A673 (cell line): ENCODE measurements around the gene MUC22.

ENCODE experiments used
- CTCF ChIP-seq: fragments of 300-800, 200-600 bp; sonication (generic); conservative IDR thresholded peaks from 2 replicates; pipeline ENCODE4 v1.5.1; 2017; ENCODE audit warnings: low read depth, mild to moderate bottlenecking, antibody characterized with exemption, low read length, moderate library complexity, mixed read lengths
- EZH2 ChIP-seq: fragments of 200-600 bp; sonication (generic); IDR thresholded peaks from 2 replicates; pipeline ENCODE4 v1.6.1; 2017; ENCODE audit warnings: borderline replicate concordance, low read depth, mild to moderate bottlenecking, mixed read lengths, antibody characterized with exemption, low read length; ENCODE audit not compliant: poor library complexity, severe bottlenecking

- TF ChIP-seq CTCF, result no peak
- no peak for TF ChIP-seq EZH2
Measured at GRCh38 chr6:30998785-30999184, 11.5 kb upstream of the MUC22 start.
